HCT116 (cell line): ENCODE measurements around the gene SFXN5.

Experiments
- CTCF ChIP-seq, 3 experiments: fragments of 200-600 bp in 1 of 3; sonication (generic) in 1 of 3; IDR thresholded peaks in 2 of 3; conservative IDR thresholded peaks in 1 of 3; 2 replicates each; pipeline ENCODE4 v1.5.1; 2012 to 2017; ENCODE audit warnings: low read depth in 2 of 3, low read length in 2 of 3, antibody characterized with exemption in 1 of 3, borderline replicate concordance in 1 of 3, control low read depth in 1 of 3, mild to moderate bottlenecking in 1 of 3, mixed read lengths in 1 of 3, mixed run types in 1 of 3, moderate library complexity in 1 of 3; ENCODE audit not compliant: insufficient read depth in 1 of 3
- EGR1 ChIP-seq: IDR thresholded peaks from 2 replicates; pipeline ENCODE4 v1.6.1; 2012; ENCODE audit warnings: low read depth
- EZH2 ChIP-seq: fragments of 200-600 bp; sonication (generic); IDR thresholded peaks from 2 replicates; pipeline ENCODE4 v1.6.1; 2017; ENCODE audit warnings: antibody characterized with exemption, mixed run types
- MAX ChIP-seq: IDR thresholded peaks from 2 replicates; pipeline ENCODE4 v1.6.1; 2012
- POLR2A ChIP-seq: IDR thresholded peaks from 2 replicates; pipeline ENCODE4 v1.7.0; 2011; ENCODE audit warnings: borderline replicate concordance; ENCODE audit not compliant: insufficient read depth, insufficient read length; ENCODE audit errors: extremely low read depth
- TCF7L2 ChIP-seq: IDR thresholded peaks from 2 replicates; pipeline ENCODE4 v1.7.0; 2011; ENCODE audit warnings: borderline replicate concordance, inconsistent platforms; ENCODE audit not compliant: insufficient read depth, insufficient read length; ENCODE audit errors: extremely low read depth

GRCh38 chr2:73074110-73075069 lies 2.9 kb upstream of the SFXN5 start:
- TF ChIP-seq MAX = no peak
- no peak for TF ChIP-seq CTCF (IDR thresholded peaks at IDR 0.05 in 2 of 3, conservative IDR thresholded peaks at IDR 0.05 in 1 of 3; ENCODE audit: borderline replicate concordance in 1 of 3, insufficient read depth in 1 of 3, low read depth in 2 of 3, low read length in 2 of 3)
- no peak for TF ChIP-seq EGR1
- no peak for TF ChIP-seq POLR2A
- TF ChIP-seq EZH2 = no peak
- TF ChIP-seq TCF7L2 = no peak
